HG02642 (cell line): ENCODE measurements around the gene SLC23A2.
"Not testable (repeated sequence)": the region's sequence is repeated elsewhere in the genome, so short reads cannot be mapped to it uniquely, and the experiment has no call there.

Experiments
- ATAC-seq: cut with Tn5 transposase; IDR thresholded peaks from one replicate; pipeline ENCODE4 v1.9.1; 2021; ENCODE audit warnings: mild to moderate bottlenecking; ENCODE audit not compliant: unreplicated experiment, poor library complexity

Gene SLC23A2

GRCh38 chr20:4856022-4856755 lies 145.1 kb downstream of the SLC23A2 start:
- ATAC-seq: no peak

- no peak for ATAC-seq
These were observed 145.8 kb downstream of the SLC23A2 start for GRCh38 chr20:4855555-4855954.

GRCh38 chr20:4855097-4855496 lies 146.2 kb downstream of the SLC23A2 start:
- ATAC-seq: no peak

- no peak for ATAC-seq
These were observed 146.8 kb downstream of the SLC23A2 start for GRCh38 chr20:4854561-4854901.

- ATAC-seq: no peak
These were observed 147.4 kb downstream of the SLC23A2 start for GRCh38 chr20:4853757-4854560.

GRCh38 chr20:4853004-4853403 lies 148.3 kb downstream of the SLC23A2 start:
- no peak for ATAC-seq

GRCh38 chr20:4850960-4851359 lies 150.3 kb downstream of the SLC23A2 start:
- ATAC-seq: no peak

- ATAC-seq: not testable (repeated sequence)
These were observed 152.5 kb downstream of the SLC23A2 start for GRCh38 chr20:4848829-4849228.

GRCh38 chr20:4848041-4848440 lies 153.3 kb downstream of the SLC23A2 start:
- ATAC-seq: no peak

GRCh38 chr20:4846821-4847220 lies 154.5 kb downstream of the SLC23A2 start:
- ATAC-seq: no peak

- ATAC-seq: no peak
These were observed 156.4 kb downstream of the SLC23A2 start for GRCh38 chr20:4844751-4845465.

- no peak for ATAC-seq
These were observed 157.0 kb downstream of the SLC23A2 start for GRCh38 chr20:4844325-4844724.

GRCh38 chr20:4840801-4841200 lies 160.5 kb downstream of the SLC23A2 start:
- ATAC-seq: no peak

GRCh38 chr20:4838526-4838925 lies 162.8 kb downstream of the SLC23A2 start:
- no peak for ATAC-seq

GRCh38 chr20:4837760-4838159 lies 163.6 kb downstream of the SLC23A2 start:
- no peak for ATAC-seq

GRCh38 chr20:4836935-4837334 lies 164.4 kb downstream of the SLC23A2 start:
- no peak for ATAC-seq

- no peak for ATAC-seq
These were observed 164.8 kb downstream of the SLC23A2 start for GRCh38 chr20:4836473-4836872.

GRCh38 chr20:4835244-4836177 lies 165.8 kb downstream of the SLC23A2 start:
- ATAC-seq: no peak

GRCh38 chr20:4833074-4833728 lies 168.1 kb downstream of the SLC23A2 start:
- no peak for ATAC-seq

GRCh38 chr20:4832469-4832868 lies 168.8 kb downstream of the SLC23A2 start:
- ATAC-seq: no peak
